KBM-7 (cell line): ENCODE measurements around the gene FILIP1L.

Experiments used
- DNase-seq: peaks from one replicate; pipeline ENCODE4 v3.0.0-alpha.2; 2015
- in situ Hi-C: fragments of 300-500 bp; cut with MboI; formaldehyde crosslinking; loops from 2 replicates; pipeline ENCODE4 v1.14.3; 2020; ENCODE audit warnings: low sequenced_read_pairs, low pct_unique_long_range_greater_than_20kb, mixed read lengths

The FILIP1L gene

DNA sequence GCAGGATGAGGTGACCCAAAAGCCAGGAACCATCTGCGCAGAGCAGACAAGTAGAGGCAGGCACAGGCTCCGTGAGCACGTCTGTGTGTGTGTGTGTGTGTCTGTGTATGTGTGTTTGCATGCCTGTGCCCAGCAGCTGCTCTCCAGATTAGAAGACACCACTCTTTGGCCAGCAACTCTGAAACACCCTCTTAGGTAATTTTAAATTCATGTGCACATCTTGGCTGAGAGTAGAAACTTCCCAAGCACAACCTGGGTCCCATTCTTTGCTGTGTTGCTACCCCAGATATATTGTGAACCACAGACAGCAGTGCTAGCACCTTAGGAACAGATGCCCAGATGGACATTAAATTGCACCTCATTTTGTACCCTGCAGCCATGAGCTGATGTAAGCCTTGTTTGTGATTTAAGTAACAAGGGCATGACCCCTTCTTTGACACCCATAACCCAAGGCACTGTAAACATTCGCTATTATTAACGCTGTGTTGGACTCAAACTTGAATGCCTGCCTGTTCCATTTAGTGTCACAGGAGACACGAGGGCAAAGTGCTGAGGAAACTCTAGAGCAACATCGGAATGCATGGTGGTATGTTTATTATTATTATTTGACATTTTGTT is at the start of gene FILIP1L:
TSS of gene FILIP1L (minus strand) at position 89 of the 618 bp plus-strand sequence.
- in situ Hi-C loops: no loop called here
- no peak for DNase-seq

DNA sequence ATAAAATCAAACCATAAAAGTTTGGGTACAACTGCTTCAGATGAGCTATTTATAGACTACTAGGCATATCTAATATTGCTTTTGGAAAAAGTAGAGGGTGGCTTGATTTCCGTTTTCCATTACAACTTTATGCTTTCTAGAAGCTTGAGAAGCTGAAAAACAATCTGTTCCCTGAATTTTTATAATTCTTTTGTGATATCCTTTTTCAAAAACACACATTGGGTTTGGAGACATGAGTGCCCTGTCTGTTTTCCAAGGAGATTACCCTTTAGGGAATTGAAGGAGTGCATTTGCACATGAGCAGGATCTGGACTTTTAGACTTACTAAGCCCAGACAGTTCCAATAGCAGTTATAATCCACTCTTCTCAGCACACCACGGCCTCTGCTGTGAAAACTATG is 49.5 kb upstream of the FILIP1L start:
- in situ Hi-C loops: no loop called here
- DNase-seq: no peak

DNA sequence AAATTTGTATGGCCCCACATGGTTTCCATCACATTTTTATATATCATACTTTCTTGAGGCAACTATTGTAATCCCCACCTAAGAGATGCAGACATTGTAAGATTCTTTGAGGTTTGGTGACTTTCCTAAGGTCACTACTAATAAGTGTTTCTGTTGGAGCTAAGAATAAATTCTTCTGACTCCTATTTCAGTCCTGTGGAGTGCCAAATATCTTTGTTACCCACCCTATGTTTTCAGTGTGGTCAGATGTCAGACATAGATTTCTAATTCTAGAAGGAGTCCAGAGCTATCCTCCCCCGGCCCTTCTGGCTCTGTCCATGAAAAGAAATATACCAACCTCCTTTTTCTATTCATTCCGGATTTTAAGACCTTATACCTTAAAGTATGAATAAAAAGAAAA is 46.2 kb upstream of the FILIP1L start:
- in situ Hi-C loops: no loop called here
- DNase-seq: no peak

DNA sequence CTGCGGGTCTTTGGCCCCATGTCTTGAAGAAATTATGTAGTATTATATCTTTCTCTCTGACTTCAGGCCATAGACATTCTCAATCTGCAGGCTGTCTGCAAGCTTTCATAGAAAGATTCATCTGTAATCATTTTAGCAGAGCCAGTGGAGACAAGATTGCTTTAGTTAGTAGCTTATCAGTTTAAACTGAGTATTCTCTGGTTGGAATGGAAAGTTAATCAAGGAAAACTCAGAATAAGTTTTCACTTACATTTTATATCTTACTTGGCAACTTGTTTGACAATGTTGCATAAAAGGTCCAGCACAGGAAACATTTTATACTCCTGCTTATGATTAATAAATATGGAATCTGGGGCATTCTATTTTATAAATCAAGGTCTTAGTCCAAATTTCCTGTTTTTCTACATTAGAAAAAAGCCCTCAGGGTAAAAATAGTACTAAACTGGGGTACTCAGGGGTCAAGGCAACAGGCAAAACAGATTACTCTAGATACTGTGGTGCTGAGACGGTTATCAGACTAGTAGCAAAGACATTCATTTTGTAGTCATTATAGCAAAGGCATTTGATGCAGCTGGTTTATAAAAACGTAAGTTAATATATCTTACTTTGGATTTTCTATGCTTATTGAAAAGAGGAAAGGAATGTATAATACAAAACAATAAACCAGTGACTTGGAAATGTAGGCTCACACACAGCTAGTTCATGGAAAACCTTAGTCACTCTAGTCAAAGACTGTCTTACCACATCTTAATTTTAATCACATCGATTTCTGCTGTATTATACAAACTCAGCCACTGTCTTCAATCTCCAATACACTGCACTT is 45.2 kb upstream of the FILIP1L start:
- DNase-seq: no peak
- in situ Hi-C loops: no loop called here

DNA sequence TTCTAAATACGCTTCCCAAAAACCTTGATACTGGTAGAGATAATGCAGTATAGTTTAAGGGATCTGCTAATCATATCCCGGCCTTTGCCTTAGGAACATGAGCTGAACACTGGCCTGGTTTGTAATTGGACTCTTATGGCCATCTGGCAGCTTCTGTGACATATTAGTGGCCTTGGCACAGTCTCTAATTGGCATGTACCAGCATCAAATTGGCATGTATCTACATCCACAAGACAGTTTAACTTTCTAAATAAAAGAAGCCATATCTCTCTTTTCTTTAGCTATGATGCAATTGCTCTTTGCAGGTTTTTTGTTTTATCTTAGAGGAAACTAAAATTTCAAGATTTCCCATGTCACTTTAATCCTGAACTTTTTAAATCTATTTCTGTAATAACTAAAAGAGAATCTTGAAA is 44.6 kb upstream of the FILIP1L start:
- DNase-seq: no peak

DNA sequence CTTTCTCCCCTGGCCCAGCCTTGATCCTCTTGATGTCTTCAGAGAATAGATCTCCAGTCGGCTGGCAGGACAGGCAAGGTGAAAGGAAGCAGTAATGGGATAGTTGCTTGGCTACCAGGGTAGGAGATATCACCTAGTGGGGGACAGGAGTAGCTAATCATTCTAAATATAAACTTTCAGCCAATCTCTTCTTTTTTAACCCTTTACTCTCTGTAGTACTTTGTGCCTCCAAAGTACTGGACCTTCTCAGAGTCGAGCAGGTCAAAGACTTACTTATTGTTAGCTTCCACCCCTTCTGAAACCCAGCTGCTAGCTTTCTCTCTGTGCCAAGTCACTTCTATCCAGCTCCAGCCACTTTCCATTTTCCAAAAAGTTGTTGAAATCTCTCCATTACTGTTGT is 43.4 kb upstream of the FILIP1L start:
- no peak for DNase-seq
- in situ Hi-C loops: no loop called here

More for the DNA sequence above, 44.6 kb upstream of the FILIP1L start:
- in situ Hi-C loops: no loop called here

DNA sequence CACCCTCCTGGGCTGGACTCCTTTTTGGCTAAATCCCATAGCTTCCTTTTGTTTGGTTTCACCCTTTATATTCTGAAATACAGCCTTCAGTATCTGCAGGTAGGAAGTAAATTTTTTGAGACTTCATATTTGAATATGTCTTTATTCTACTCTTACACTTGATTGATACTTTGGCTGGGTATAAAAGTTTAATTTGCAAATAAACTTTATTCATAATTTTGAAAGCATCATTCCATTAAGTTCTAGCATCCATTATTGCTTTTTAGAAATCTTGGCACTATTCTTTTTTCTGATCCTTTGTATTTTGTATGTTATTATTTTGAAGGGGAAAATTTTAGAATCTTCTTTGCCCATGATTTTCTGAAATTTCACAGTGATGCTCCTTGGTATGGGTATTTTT is 41.3 kb upstream of the FILIP1L start:
- in situ Hi-C loops: no loop called here
- no peak for DNase-seq

DNA sequence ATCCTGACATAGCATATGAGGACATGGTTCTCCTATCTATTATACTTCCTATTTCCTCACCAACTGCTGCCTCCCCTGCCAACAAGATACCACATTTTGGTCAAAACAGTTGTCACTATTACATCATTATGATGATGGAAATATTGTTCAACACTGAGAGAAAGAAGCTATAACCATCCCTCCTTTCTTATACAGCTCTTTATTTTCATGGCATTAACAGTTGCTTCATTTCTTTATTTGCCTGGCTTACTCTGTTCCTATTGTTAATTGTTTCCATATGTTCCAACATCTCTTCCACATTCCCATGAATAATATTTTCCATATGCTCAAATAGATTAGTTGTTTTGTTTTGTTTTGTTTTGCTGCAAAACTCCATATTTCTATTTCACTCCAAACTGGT is 40.8 kb upstream of the FILIP1L start:
- in situ Hi-C loops: no loop called here
- peak; percentile 12 for DNase-seq

DNA sequence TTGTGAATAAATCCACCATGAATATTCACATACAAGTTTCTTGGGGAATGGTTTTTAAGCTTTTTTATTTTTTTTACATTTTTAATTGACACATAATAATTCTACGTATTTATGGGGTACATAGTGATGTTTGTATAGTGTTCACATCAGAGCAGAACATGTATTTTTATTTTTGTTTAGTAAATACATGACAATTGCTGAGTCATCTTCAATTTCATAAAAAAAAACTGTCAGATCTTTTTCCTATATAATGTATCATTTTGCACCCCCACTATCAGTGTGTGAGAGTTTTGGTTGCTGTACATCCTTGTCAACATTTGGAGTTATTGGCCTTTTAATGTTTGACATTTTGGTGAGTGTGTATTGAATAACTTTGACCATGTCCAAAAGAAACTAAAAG is 39.9 kb upstream of the FILIP1L start:
- in situ Hi-C loops: no loop called here
- no peak for DNase-seq

DNA sequence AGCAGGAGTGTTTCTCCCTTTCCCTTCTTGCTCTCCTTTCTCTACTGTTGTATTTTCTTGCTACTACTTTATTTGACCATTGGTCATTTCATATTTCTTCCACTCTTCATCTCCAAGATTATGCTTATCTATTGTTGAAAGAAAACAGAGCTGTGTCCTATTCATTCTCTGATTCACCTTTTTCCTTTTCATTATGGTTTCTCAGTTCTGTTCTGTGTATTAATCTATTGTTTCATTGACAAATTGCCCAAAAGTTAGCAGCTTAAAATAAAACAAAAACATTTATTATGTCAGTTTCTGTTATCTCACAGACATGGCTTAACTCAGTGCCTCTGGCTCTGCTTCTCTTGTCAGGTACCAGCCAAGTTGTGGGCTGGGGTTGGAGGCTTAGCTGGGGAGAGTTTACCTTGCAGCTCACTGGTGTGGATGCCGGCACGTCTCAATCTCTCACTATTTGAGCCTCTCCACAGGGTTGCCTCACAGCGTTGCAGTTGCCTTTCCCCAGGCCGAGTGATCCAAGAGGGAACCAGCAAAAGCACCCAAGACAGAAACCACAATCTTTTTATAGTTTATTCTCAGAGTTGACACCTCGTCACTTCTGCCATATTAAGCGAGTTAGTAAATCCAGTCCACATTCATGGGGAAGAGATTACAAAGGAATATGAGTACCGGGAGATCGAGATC is 36.9 kb upstream of the FILIP1L start:
- in situ Hi-C loops: no loop called here
- no peak for DNase-seq

DNA sequence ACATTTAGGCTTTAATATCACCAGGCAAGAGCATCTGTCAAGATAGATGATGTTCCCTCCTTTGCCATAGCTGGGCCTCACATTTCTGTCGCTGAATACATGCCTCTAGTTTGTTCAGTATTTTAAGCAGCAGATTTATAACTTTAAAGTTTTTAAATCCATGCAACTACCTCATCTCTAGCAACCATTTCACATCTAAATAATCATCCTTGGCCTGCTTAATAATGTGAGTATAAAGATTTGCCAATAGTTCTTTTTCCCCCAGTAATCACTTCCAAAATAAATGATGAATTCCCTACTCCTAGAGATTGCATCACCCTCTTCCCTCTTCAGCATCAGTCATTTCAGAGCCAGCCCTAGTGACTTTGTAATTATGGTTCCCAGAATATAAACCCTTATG is 36.2 kb upstream of the FILIP1L start:
- in situ Hi-C loops: no loop called here
- DNase-seq: no peak

DNA sequence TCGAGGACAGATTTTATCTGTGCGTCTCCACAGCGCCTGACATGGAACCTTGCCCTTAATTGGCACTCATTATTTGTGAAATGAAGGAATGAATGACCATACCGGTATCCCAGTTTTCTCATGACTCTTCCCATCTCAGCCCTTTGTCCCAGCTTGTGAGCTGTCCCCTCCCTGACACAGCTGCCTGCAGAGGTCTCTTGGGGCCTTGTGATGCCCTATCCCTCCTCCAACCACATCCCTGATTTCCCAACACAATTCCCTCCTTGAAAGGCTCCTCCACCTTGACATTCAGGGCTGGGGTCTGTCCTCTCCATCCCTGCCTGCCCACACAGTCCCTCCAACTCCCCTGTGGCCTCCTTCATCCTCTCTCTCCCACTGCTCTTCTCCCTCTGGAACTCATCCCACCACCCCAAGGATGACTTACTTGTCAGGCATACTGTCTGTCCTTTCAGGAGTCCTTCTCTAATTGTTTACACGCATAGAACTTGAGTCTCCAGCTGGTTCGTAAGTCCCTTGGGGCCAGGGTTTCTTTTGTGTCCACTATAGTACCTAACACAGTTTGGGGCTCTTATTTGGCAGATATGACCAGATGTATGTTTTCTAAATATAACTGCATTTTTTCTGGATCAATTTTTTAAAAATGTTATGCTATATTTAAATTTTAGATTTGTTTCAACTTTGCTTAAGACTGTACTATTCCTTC is 35.6 kb upstream of the FILIP1L start:
- in situ Hi-C loops: no loop called here
- DNase-seq: no peak

DNA sequence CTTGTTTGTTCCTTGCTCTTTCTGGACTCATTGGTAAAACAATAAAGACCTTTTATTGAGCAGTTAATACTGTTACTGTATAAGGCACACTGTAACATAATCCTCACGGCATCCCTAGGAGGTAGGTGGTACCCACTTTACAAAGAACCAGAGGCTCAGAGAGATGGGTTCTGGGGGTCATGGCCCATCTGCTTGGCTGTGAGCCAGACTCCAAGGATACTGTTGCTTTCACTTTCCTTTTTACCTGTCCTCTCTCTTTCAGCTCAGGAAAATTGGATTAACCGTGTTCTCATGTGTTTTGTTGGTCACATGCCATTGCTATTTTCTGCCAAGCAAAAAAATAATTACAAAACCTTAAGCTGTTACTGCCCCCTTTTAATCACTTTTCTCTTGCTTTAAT is 34.8 kb upstream of the FILIP1L start:
- in situ Hi-C loops: no loop called here

DNA sequence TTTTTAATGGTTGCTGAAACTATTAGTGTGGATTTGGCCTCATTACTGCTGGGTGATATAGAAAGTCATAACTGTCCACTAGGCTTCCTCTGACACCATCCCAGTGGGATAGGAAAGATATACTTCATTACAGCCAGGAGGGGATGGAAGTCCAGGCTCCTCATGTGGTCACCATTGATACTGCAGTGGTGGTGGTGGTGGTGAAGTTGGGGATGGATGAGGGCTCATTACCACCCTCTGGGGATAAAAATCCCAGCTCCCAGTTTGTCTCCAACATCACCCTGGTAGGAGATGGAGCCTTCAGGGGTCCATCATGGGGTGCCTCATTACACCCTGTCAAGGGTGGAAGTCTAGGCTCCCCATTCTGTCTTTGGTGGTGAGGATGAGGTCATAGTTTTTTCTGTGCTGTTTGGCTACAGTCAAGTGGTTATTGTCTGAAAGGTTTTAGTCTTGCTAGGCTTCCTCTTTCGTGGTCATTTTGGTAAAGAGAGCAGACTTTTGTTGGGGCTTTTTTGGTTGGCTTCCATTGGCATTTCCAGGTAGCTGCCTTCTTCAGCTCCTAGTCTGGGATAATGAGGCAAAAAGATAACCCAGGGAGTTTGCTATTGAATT is 30.1 kb upstream of the FILIP1L start:
- in situ Hi-C loops: no loop called here
- DNase-seq: peak; percentile 55

More for the DNA sequence above, 34.8 kb upstream of the FILIP1L start:
- no peak for DNase-seq

DNA sequence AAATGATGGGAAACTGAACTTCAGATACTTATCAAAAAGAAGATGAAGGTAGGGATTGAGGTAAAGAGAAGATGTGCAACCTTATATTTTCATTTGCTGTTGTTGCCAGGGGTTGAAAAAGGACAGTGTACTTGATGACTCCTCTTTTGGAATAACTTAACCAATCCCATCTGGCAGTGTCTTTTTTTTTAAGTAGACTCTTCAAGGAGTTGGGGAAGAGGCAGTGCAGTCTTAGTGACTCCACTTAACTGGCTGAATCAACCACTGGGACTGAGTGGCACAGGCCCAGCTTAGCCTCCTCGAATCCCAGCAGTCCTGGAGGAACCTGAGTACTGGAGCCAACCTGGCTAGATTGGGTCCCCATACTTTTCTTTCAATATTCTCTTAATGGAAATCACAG is 27.3 kb upstream of the FILIP1L start:
- in situ Hi-C loops: no loop called here
- no peak for DNase-seq

DNA sequence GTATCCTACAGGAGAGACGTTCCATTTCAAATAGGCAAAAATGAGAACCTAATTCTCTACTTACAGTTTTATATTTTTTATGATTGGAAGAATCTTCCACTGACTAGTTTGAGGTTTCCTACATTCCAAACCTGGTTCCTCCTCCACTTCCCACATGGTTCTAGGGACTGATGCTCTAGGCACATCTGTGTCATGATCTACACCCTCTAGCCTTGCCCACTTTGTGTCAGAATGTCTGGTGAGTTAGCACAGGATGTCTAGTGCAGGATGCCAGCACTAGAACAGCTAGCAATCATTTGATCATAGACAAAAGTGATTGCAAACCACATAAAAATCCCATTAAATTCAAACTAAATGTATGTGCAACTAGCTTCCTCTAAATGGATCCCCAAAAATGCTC is 26.7 kb upstream of the FILIP1L start:
- in situ Hi-C loops: no loop called here

DNA sequence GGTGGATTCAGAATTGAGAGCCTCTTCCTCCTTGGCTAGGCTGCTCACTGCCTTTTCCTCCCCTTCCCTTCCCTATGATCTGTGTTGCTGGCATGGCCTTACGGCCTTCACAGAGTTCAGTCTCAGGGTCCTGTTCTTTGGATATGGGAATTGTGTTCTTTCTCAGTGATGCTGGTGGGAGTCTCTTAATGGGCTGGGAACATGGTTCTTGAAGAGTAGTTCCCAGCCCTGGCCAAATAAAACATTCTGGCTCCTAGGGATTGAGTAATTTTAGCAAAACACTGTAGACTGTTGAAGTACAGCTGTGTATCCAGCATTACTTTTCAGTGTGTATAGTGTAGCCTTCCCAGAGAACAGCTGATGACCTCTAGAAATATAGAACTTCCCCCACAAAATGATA is 22.6 kb upstream of the FILIP1L start:
- in situ Hi-C loops: no loop called here
- no peak for DNase-seq

More for the DNA sequence above, 26.7 kb upstream of the FILIP1L start:
- no peak for DNase-seq

DNA sequence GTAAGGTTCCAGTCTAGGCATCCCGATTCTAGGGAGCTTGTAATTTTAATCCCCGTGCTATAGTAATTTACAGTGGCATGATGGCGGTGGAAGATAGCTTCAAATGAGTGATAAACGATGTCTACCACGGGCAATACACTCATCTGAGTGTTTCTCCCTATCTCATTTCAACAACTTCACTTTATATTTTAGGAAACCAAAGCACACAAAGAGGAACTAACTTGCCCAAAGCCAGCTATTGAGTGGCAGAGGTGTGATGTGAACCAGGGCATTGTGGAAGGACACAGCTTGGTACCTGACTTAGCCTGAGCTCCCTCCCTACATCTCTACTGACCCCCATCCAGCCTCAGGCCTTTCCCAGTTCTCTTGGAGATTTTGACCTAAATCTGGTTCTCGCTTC is 16.9 kb upstream of the FILIP1L start:
- peak; percentile 59 for DNase-seq
- in situ Hi-C loops: no loop called here

DNA sequence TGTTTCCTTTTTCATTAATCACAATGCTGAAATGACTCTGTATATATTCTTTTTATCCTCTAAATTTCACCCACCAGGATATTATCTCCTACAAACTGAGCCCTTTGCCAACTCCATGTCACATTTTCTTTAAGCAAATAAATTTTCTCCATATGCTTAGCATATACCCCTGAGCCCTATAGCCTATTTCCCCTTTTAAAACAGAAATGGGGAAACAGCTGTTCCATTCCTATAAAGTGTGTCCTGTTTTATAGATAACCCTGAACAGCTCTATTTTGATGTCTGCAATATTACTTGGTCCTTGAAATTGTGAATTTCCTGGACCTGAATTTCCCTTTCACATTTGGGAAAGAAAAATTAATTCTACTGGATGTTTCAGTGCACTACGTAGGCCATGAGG is 15.6 kb upstream of the FILIP1L start:
- DNase-seq: peak; percentile 60
- in situ Hi-C loops: no loop called here
